ENCODE data around the gene SHLD2.
"Not testable (repeated sequence)": the region's sequence is repeated elsewhere in the genome, so short reads cannot be mapped to it uniquely, and the experiment has no call there.

- TF ChIP-seq EZH2 (IDR thresholded peaks at IDR 0.05); POLR2AphosphoS5 (IDR thresholded peaks at IDR 0.05; ENCODE audit: borderline replicate concordance, low read depth, low read length): not testable (repeated sequence)
These were observed 9.7 kb downstream of the SHLD2 start for GRCh38 chr10:87104727-87105126.

All from SK-N-MC (cell line).